Stomach (tissue), 9 donors: ENCODE results near the gene URM1. TPM values are rescaled to one million over a fixed set of nuclear protein-coding genes. Genes with fewer than 3 reads are reported as not detected.
"Not testable (repeated sequence)": the region's sequence is repeated elsewhere in the genome, so short reads cannot be mapped to it uniquely, and the experiment has no call there.

Experiments
- DNase-seq, 2 donors: peaks; one replicate each; pipeline versions ENCODE4 v3.0.0 to v3.0.0-alpha.2; 2013 to 2019
- H3K27ac ChIP-seq, 5 donors: fragments of 200-600 bp in 4 of 5; sonication (generic) in 4 of 5; one replicate each; pipeline ENCODE4 v1.5.1; 2013 to 2019; ENCODE audit warnings: mild to moderate bottlenecking in 1 of 5, moderate library complexity in 1 of 5
- H3K27me3 ChIP-seq, 3 donors: fragments of 200-600 bp; sonication (generic); one replicate each; pipeline ENCODE4 v1.5.1; 2017 to 2019; ENCODE audit warnings: mixed run types in 1 of 3
- H3K36me3 ChIP-seq, 4 donors: fragments of 200-600 bp; sonication (generic); 1 replicate in 3 of 4; 2 replicates in 1 of 4; pipeline ENCODE4 v1.5.1; 2016 to 2019
- H3K4me1 ChIP-seq, 4 donors: fragments of 200-600 bp; sonication (generic); one replicate each; pipeline ENCODE4 v1.5.1; 2016 to 2019
- H3K4me3 ChIP-seq, 4 donors: fragments of 200-600 bp; sonication (generic) in 3 of 4; one replicate each; pipeline ENCODE4 v1.5.1; 2016 to 2019; ENCODE audit warnings: mild to moderate bottlenecking in 1 of 4
- H3K9me3 ChIP-seq, 4 donors: fragments of 200-600 bp; sonication (generic); one replicate each; pipeline ENCODE4 v1.5.1; 2016 to 2019
- EP300 ChIP-seq: sonication (generic); formaldehyde crosslinking; IDR thresholded peaks from one replicate; pipeline ENCODE4 v1.6.1; 2017; ENCODE audit warnings: antibody characterized with exemption
- POLR2A ChIP-seq, 4 donors: fragments of 450-650 bp; IDR thresholded peaks; one replicate each; pipeline ENCODE4 v1.6.1; 2016; ENCODE audit warnings: antibody characterized with exemption in 4 of 4, control low read depth in 2 of 4, mild to moderate bottlenecking in 1 of 4, moderate library complexity in 1 of 4
- POLR2AphosphoS5 ChIP-seq, 3 donors: sonication (generic); formaldehyde crosslinking; IDR thresholded peaks; one replicate each; pipeline ENCODE4 v1.6.1; 2016; ENCODE audit warnings: antibody characterized with exemption in 3 of 3
- WGBS, 5 donors: extraction: QIAGEN DNeasy Blood & Tissue Kit in 3 of 5; methylation state at CpG; one replicate each; pipeline versions ENCODE4 v1.1.5 to v1.1.7; 2013 to 2018; 5-methylcytosine and 5-hydroxymethylcytosine counted together
- intact Hi-C: fragments of 100-400 bp; cut with DNase I; formaldehyde crosslinking; loops from one replicate; pipeline ENCODE4 v1.15.1; 2023; ENCODE audit warnings: low total_unique reads
- polyA plus RNA-seq, 3 donors: library from polyadenylated mRNA; stranded (reverse); fragments of 200-250 nt; gene quantifications; one replicate each; pipeline ENCODE4 v1.2.3, GENCODE V29; 2013
- total RNA-seq, 5 donors: library from RNA; depleted of rRNA; stranded (reverse); fragments of >200 nt; gene quantifications; one replicate each; pipeline versions ENCODE4 v1.1.0 to v1.2.3, GENCODE V29; 2014 to 2016
- TF ChIP-seq, protein P1 (sequence below), 7 experiments: fragments of 450-650 bp in 4 of 7; fragments of 200-600 bp in 3 of 7; sonication (generic) in 3 of 7; IDR thresholded peaks; one replicate each; pipeline ENCODE4 v1.5.1; 2016 to 2019; ENCODE audit warnings: antibody characterized with exemption in 7 of 7, control low read depth in 2 of 7, mild to moderate bottlenecking in 1 of 7
- donor health status: healthy with polysubstance abuse.
- donor health status: Bipolar disorder and iron deficiency.
- donor health status: healthy.

URM1 gene
- total and polyA plus RNA-seq, 8 donors: 0.58 to 59.3 (median 25.9) TPM

DNA sequence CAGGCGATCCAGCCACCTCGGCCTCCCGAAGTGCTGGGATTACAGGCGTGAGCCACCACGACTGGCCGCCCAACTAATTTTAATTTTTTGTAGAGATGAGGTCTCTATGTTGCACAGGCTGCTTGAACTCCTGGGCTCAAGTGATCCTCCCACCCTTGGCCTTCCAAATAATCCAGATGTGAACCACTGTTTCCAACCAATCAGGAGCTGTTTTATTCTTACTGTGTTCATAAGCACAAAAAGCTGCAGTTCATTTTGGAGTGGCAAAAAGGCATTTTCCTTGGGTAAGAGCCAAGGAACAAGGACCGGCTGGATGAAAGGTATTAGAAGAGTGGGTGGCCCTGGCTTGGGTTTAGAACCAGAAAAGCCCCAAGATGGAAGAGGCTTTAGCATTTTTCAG lies 36.0 kb upstream of the URM1 start:
- TF ChIP-seq, protein P1, sequence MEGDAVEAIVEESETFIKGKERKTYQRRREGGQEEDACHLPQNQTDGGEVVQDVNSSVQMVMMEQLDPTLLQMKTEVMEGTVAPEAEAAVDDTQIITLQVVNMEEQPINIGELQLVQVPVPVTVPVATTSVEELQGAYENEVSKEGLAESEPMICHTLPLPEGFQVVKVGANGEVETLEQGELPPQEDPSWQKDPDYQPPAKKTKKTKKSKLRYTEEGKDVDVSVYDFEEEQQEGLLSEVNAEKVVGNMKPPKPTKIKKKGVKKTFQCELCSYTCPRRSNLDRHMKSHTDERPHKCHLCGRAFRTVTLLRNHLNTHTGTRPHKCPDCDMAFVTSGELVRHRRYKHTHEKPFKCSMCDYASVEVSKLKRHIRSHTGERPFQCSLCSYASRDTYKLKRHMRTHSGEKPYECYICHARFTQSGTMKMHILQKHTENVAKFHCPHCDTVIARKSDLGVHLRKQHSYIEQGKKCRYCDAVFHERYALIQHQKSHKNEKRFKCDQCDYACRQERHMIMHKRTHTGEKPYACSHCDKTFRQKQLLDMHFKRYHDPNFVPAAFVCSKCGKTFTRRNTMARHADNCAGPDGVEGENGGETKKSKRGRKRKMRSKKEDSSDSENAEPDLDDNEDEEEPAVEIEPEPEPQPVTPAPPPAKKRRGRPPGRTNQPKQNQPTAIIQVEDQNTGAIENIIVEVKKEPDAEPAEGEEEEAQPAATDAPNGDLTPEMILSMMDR (IDR thresholded peaks at IDR 0.05): no peak
- TF ChIP-seq EP300 (no peak), POLR2A (IDR thresholded peaks at IDR 0.05) (no peak), POLR2AphosphoS5 (IDR thresholded peaks at IDR 0.05) (no peak)
- Histone ChIP-seq H3K27me3 (no peaks in the 10 kb centered on the region), H3K9me3 (no peaks in the 10 kb centered on the region), H3K4me1 (peaks cover 0 to 6% (median 6%) of the 10 kb centered on the region in 4 donors), H3K36me3 (peaks cover 0 to 43% (median 35%) of the 10 kb centered on the region in 4 donors), H3K27ac (no peak overlapping the region), H3K4me3 (no peak overlapping the region)
- WGBS, 5 donors: 81 to 88% (median 83%) methylated on average over 7 of the region's 7 CpGs
- intact Hi-C loops: no loop called here
- DNase-seq: no peak

DNA sequence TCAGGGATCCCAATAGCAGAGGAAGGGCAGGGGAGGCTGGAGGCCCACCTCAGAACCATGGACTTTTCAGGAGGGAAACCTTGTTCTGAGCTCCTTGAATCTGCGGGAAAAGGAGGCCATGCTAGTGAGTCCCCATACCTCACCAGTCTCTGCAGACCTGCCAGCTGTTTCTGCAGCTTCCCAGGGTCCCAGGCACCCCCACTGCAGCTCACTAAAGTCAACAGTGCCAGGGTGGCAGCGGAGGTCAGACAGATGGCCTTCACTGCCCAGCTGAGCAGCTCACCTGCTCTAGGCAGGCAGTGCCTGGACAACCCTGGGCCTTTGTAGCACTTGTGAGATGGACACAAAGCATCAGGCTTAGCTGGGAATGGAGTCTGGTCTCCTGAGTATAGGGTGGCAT lies 35.3 kb upstream of the URM1 start:
- Histone ChIP-seq H3K9me3 (no peaks in the 10 kb centered on the region), H3K27ac (no peak overlapping the region), H3K4me1 (peaks cover 0 to 10% (median 9%) of the 10 kb centered on the region in 4 donors), H3K4me3 (no peak overlapping the region), H3K36me3 (peaks cover 0 to 38% (median 35%) of the 10 kb centered on the region in 4 donors), H3K27me3 (no peaks in the 10 kb centered on the region)
- 86 to 100% (median 88%) methylated on average over 1 to 2 of the region's 2 CpGs for WGBS, 5 donors
- no peak for DNase-seq
- TF ChIP-seq POLR2AphosphoS5 (IDR thresholded peaks at IDR 0.05) (no peak), POLR2A (IDR thresholded peaks at IDR 0.05) (no peak), EP300 (no peak)
- TF ChIP-seq, protein P1 (IDR thresholded peaks at IDR 0.05): no peak
- intact Hi-C loops: no loop called here

DNA sequence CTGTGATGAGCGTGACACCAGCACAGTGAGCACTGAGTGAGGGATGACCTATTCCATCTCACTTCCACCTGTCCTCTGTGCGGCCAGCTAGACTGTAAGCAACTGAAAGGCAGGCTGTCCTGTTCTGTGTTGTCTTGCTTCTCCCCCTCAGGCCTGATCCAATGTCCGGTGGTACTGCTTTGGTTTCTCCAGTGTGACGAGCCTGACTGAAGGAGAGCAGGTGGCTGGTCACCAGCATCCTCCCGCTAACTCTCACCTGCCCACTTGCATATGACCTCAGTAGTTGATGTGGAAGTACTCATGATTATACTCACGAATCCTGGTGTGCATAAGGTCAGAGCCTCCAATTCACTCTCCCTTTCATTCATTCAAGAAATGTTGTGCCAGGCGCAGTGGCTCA lies 33.2 kb upstream of the URM1 start:
- intact Hi-C loops: no loop called here
- H3K27me3 ChIP-seq: no peaks in the 10 kb centered on the region
- no peak for DNase-seq
- H3K4me3 ChIP-seq: no peak overlapping the region
- TF ChIP-seq, protein P1 (IDR thresholded peaks at IDR 0.05): no peak
- TF ChIP-seq EP300: no peak
- TF ChIP-seq POLR2A (IDR thresholded peaks at IDR 0.05): no peak
- TF ChIP-seq POLR2AphosphoS5 (IDR thresholded peaks at IDR 0.05): no peak
- WGBS, 5 donors: 90 to 93% (median 90%) methylated on average over 7 of the region's 7 CpGs
- H3K9me3 ChIP-seq: no peaks in the 10 kb centered on the region
- peaks cover 0 to 21% (median 21%) of the 10 kb centered on the region in 4 donors for H3K4me1 ChIP-seq
- peaks cover 0 to 27% (median 23%) of the 10 kb centered on the region in 4 donors for H3K36me3 ChIP-seq
- H3K27ac ChIP-seq: no peak overlapping the region

DNA sequence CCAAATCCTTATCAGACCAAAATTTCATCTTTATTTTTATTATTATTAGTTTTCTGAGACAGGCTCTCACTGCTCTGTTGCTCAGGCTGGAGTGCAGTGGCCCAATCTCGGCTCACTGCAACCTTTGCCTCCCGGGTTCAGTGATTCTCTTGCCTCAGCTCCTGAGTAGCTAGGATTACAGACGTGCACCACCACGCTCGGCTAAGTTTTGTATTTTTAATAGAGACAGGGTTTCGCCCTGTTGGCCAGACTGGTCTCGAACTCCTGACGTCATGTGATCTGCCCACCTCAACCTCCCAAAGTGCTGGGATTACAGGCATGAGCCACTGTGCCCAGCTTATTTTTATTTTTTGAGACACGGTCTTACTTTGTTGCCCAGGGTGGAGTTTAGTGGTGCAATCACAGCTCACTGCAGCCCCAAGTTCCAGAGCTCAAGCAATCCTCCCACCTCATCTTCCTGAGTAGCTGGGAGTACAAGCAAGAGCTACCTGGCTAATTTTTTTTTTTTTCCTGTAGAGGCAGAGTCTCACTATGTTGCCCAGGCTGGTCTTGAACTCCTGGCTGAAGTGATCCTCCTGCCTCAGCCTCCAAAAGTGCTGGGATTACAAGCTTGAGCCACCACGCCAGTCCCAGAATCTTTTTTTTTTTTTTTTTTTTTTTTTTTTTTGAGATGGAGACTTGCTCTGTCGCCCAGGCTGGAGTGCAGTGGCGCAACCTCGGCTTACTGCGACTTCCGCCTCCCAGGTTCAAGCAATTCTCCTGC lies 32.1 kb upstream of the URM1 start:
- peak overlapping the region in 3 of 5 donors; percentile 83 to 93 (median 92) for H3K27ac ChIP-seq
- H3K4me3 ChIP-seq, H3K9me3 ChIP-seq, DNase-seq, intact Hi-C loops, H3K27me3 ChIP-seq: not testable (repeated sequence)
- WGBS, 5 donors: 87 to 94% (median 92%) methylated on average over 15 of the region's 15 CpGs
- peaks cover 7 to 27% (median 23%) of the 10 kb centered on the region in 4 donors for H3K36me3 ChIP-seq
- H3K4me1 ChIP-seq: peaks cover 0 to 21% (median 21%) of the 10 kb centered on the region in 4 donors
